ENCODE results near the gene PHKG2. TPM values are rescaled to one million over a fixed set of nuclear protein-coding genes. Genes with fewer than 3 reads are reported as not detected.

Gene PHKG2
- total RNA-seq, 1 experiment from 2014 or later: 57.7 TPM

- DNase-seq (ENCODE audit: low spot score): no peak
Measured at GRCh38 chr16:30728899-30729672, 19.1 kb upstream of the PHKG2 start.

- DNase-seq (ENCODE audit: low spot score): no peak
Measured at GRCh38 chr16:30731411-30731810, 16.8 kb upstream of the PHKG2 start.

- DNase-seq (ENCODE audit: low spot score): no peak
Measured at GRCh38 chr16:30736995-30737793, 11.0 kb upstream of the PHKG2 start.

GRCh38 chr16:30737794-30738648 is 10.2 kb upstream of the PHKG2 start:
- no peak for DNase-seq (ENCODE audit: low spot score)

GRCh38 chr16:30738984-30739951 is 9.0 kb upstream of the PHKG2 start:
- DNase-seq (ENCODE audit: low spot score): peak; percentile 25

GRCh38 chr16:30740364-30741251 is 7.6 kb upstream of the PHKG2 start:
- peak; percentile 97 for DNase-seq (ENCODE audit: low spot score)

- peak; percentile 98 for DNase-seq (ENCODE audit: low spot score)
Measured at GRCh38 chr16:30741461-30741914, 6.7 kb upstream of the PHKG2 start.

- DNase-seq (ENCODE audit: low spot score): no peak
Measured at GRCh38 chr16:30743716-30744115, 4.5 kb upstream of the PHKG2 start.

GRCh38 chr16:30744183-30744582 is 4.0 kb upstream of the PHKG2 start:
- DNase-seq (ENCODE audit: low spot score): no peak

- no peak for DNase-seq (ENCODE audit: low spot score)
Measured at GRCh38 chr16:30745082-30745481, 3.1 kb upstream of the PHKG2 start.

GRCh38 chr16:30746638-30747175 is 1.5 kb upstream of the PHKG2 start:
- no peak for DNase-seq (ENCODE audit: low spot score)

- peak; percentile 74 for DNase-seq (ENCODE audit: low spot score)
Measured at GRCh38 chr16:30747331-30747730, 894 bp upstream of the PHKG2 start.

- peak; percentile 28 for DNase-seq (ENCODE audit: low spot score)
Measured at GRCh38 chr16:30748634-30749445, 615 bp downstream of the PHKG2 start.

GRCh38 chr16:30750201-30750600 is 2.0 kb downstream of the PHKG2 start:
- DNase-seq (ENCODE audit: low spot score): no peak

GRCh38 chr16:30750876-30751465 is 2.7 kb downstream of the PHKG2 start:
- DNase-seq (ENCODE audit: low spot score): no peak

GRCh38 chr16:30753596-30753995 is 5.4 kb downstream of the PHKG2 start:
- no peak for DNase-seq (ENCODE audit: low spot score)

GRCh38 chr16:30755955-30756780 is 7.9 kb downstream of the PHKG2 start:
- DNase-seq (ENCODE audit: low spot score): no peak
